GM18858 (cell line): Measurements from ENCODE around the gene PAM.

ENCODE experiments used
- ATAC-seq: cut with Tn5 transposase; IDR thresholded peaks from one replicate; pipeline ENCODE4 v1.9.1; 2021; ENCODE audit not compliant: unreplicated experiment

Gene PAM

DNA sequence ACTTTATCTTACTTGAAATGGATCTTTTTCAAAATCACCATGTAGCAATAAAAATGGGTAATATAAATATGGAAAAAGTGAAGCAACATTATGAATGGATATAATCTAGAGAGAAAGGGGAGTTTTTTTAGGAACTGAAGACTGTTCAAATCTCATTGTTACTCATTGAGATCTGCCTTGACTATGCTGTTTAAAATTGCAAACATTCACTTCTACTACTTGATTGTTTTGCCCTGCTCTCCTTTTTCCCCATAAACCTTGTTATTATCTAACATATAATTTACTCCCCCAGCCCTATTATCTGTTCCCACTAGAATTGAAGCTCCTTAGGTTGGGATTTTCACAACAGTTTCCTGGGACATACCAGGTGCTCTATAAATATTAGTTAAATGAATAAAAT is 22.0 kb downstream of the PAM start:
- no peak for ATAC-seq

DNA sequence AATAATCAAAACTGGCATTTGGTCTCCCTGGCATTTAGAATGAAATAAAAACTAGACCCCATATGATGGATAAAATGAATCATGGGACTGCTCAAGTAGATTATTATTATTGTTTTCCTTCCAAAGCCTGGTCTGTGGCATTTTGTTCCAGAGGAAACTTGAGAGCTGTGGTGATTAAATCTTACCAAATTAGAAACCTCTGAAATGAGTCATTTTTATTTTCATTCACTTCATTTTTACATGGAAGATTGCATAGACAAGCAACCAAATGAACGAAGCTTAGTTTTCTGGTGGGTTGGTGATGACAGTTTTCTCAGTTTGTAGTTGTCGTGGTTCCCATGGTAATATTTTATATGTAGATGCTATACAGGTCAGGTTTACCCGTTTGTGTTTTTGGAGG is 23.4 kb downstream of the PAM start:
- ATAC-seq = peak; percentile 59

DNA sequence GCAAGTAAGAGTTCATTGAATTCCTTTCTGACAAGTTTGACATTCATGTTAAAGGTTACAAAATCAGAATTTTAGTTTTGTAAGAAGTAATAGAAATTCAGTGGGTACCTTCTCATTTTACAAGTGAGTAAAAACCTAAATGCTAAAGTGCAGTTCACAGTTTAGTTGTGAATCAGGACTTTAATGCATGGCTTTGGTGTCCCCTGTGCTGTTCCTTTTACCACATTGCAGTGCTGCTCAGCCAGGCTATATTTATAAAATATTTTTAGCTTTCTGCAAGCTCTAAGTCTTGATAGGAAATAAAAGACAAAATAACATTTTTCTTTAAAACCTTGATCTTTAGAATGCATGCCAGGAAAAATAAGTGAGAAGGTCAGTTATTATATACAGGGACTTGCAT is 26.3 kb downstream of the PAM start:
- no peak for ATAC-seq

DNA sequence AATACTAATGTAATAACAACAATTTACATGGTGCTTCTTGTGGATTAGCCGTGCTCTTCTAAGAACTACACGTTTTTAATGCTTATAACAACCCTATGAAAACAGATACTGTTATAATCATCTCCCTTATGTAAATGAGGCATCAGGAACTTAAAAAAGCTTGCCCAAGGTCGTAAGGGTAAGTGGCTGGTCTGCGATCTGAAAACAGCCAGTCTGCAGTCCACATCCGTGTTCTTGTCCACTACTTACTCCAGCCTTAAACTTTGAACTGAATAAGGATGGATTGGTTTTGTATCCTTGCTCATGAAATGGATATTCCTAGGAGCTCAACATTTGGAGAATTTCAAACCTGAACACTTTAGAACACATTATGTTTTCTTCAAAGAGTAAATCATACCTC is 26.7 kb downstream of the PAM start:
- no peak for ATAC-seq

DNA sequence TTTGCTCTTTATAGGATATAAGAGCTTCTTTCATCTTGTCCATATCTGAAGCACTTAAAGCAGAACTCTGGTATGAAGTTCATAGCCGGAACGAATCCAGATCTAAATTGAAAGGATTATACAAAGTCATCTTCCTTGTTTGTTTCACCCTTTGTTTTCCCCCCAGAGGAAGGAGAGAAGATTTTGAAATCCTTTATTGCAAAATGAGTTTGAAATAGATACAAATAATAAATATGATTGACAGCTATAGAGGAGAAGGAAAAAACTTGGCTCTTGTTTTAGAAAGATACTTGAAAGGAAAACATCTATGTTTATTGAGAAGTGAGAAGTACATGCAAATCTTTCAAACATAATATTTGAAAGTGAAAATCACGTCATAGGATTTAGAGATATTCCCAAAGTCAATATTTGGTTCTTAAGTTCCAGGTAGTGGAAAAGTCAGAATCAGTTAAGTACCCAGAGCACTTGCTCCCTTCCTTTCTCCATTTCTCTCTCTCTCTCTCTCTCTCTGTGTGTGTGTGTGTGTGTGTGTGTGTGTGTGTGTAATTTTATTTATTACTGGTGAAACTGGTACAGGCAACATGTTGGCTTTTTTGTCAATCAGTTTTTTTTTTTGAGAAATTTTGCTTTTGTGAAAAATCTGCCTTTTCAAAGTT is 27.2 kb downstream of the PAM start:
- no peak for ATAC-seq

DNA sequence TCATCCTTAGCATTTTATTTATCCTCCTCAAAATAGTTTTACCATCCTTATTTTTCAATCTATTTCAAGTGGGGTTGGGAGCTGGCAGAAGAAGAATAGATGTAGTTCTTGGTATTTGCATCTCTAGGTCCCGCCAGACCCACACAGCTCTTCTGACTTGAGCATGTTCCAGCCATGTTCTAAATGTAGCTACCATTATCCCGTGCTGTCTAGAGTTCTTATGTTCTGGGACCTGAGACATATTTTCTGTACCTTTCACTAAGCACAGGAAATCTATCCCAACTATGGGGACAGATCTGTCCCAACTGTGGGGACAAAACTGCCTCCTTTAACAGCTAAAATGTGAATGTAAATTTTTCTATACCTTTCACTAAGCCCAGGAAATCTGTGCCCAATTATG is 32.0 kb downstream of the PAM start:
- ATAC-seq = no peak

DNA sequence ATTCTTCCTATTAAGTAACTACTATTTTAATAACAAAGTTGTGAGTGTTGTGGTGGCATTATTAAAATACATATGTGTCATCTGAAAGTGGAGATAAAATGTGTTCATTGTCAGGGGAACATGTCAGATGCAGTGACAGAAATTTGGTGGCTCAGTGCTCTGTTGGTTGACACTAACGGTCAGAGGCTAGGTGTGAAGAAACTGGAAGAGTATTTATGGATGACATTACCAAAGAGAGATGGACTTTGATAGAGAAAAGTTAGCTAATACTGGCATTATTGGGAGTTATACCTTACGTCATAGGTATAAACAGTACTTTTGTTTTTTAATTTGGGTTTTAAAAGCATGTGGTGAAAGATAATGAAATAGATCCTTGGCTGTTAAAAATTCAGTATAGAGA is 33.7 kb downstream of the PAM start:
- ATAC-seq = no peak

DNA sequence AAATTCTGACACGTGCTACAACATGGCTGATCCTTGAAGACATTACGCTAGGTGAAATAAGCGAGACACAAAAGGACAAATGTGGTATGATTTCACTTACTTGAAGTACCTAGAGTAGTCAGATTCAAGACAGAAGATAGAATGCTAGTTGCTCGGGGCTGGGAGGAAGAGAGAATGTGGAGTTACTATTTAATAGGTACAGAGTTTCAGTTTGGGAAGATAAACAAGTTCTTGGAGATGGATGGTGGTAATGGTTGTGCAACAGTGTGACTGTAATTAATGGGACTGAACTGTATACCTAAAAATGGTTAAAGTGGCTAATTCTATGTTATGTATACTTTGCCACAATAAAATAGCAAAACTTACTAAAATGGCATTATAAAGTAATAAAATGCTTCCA is 34.4 kb downstream of the PAM start:
- ATAC-seq = no peak

DNA sequence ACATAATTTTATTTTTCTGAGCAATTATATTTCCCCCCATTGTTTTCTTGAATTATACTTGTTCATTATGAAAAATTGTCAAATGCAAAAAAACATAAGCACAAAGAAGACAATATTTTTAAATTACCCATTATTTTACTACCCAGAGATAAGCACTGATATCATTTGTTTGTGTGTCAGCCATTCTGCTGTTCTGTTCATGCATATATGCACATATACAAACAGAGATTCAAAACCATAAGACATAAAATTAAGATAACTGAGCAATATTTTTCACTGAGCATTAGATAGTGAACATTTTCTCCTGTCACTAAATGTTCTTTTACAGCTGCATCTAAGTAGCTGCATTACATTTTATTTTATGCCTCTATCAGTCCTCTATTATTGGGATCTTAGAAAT is 35.6 kb downstream of the PAM start:
- ATAC-seq = no peak

DNA sequence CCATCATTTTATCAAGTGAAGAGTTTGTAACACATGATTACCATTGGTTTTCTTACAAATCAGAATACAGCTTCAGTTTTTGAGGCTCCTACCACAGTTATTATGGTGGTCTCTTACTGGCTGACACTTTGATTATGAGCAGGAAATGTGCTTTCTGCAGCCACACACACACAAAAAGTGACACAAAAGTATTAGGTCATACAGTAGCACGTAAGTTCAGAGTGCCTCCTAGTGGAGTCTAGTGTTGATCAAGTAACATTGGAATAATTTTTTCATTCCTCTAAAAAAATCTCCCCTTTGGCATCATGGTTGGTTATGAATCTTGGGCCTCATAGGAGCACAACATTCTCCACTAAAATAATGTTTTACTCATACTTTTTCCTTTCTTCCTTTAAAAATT is 37.6 kb downstream of the PAM start:
- ATAC-seq = no peak

DNA sequence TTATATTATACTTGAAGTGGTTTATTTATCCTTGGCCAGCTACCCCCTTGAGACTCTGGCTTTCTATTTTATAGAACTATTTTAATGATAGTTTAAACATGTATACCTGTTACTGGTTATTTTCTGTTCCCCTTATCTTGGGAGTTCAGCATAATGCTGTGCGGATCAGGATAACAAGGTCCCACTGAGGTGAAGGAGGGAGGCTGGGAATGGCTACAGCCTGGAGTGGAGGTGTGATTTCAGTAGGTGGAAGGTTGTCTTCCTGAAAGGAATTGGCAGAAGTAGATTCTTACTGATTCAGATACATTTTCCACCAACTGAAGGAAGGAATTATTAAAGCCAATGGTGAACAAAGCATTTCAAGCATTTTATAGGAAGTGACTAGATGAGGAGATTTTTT is 38.9 kb downstream of the PAM start:
- ATAC-seq = no peak

DNA sequence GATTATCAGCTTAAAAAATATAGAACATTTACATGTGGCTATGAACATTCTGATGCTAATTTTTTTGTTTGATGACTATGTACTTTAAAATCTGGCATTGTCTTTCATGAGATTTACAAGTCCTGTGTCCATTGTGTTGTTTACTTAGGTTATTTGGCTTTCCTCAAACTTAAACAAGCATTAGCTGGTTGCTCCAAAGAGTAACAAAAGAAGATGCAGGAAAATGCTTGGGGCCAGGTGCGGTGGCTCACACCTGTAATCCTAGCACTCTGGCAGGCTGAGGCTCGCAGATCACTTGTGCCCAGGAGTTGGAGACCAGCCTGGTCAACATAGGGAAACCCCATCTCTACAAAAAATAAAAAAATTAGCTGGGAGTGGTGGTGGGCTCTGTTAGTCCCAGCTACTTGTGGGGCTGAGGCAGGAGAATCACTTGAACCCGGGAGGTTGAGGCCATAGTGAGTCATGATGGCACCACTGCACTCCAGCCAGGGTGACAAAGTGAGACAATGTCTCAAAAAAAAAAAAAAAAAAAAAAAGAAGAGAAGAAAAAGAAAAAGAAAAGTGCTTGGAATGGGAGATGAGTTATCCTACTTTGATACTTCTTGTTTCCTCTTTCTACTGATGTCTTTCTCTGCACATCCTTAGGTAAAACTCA is 39.7 kb downstream of the PAM start:
- no peak for ATAC-seq

DNA sequence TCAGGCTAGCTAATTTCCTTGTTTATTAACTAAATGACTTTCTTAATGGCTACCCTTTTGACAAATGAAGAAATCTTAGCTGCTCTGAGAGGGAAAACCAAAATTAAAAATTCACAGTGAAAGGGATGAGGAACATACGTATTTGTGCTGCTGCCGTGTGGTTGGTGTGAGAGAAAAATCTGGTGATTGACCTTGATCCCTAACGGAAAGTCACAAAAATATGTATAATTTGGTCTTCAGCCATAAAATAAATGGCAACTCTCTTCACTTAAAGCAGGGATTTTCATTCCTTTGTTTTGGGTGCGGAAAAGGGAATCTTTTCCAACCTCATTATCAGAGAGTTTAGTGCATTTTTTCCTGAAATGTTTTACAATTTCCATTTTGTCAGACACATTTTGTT is 40.4 kb downstream of the PAM start:
- ATAC-seq = no peak

DNA sequence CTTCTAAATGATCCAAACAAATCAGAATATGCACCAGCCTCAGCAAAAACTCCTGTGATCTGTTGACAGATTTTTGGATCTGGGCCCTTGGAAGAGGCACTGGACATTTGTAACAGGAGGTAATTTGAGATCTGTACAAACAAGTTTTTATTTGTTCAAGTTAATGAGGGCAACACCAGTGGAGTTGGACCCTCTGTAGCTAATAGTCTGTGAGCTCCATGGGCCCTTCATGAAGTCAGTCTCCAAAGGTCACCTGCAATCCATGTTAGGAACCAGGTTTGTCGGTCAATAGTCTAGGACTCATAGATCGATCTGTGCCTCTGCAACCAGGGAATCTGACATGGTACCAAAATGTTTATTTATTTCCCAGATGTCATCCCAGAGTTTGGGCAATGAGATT is 40.9 kb downstream of the PAM start:
- ATAC-seq = no peak

DNA sequence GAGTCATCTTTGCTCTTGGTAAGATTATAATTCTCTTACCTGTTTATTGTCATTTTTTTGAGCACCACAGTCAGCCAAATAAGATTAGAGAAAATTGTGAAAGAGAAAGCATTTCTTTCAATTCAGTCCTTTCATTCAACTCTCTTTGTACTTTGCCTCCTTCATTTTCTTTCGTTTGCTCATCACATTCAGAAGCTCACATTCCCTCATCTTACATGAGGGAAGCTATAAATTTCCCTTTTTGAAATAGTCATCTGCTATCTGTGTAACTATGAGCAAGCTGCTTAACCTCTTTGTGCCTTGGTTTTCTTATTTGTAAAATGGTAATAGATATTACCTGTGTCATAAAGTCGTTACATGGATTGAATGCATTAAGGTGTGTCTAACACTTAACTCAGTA is 41.4 kb downstream of the PAM start:
- ATAC-seq = no peak

DNA sequence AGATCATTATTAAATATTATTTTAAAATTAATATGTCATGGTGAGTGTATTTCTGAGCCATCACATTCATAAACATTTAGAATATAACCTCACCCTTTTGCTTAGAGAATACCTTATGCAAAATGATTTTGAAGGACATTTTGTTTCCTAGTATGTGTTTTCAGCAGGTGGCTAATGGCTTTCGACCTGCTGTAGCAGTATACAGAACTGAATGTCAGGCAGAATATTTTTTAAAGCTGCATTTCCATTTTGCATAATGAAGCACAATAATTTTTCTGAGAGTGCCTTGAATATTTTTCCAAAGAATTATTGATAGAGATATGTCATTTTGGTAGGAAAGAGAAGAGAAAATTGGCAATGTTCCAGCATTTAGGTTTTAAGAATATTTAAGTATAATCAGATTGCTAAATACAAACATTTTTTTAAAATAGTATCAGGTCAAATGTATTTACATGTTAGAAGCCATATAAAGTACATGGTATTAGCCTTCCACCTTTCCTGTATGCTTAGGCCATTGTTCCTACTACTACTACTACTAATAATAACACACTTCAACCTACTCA is 42.3 kb downstream of the PAM start:
- ATAC-seq = no peak

DNA sequence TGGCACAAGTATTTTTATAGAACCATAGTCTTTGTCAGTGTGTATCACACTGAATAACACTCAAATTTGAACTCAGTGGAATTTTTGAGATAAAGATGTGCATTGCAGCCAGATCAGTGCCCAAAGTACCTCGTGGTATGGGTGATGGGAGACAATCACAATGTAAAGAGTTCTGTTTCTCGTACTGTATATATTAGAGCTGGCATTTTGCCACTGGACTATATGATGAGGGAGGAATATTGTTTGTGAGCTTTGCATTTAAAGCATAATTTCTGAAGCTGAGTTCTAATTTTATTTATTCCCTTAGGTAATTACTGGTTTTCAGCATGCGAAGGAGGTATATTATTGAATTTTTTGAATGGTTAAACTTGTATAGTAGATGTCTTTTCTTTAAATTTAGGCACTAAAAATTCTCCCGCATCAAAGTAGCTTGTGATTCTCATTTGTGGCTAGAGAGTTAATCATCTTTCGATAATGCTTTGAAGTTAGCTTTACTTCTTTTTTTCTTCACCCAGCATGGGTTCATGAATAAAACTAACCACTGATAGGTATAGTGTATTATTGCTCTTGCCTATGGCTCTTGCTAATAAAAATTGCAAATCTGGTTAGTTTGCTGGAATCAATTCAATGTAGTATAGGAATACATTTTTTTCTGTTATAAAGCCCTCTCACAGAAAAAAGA is 43.1 kb downstream of the PAM start:
- ATAC-seq = no peak

DNA sequence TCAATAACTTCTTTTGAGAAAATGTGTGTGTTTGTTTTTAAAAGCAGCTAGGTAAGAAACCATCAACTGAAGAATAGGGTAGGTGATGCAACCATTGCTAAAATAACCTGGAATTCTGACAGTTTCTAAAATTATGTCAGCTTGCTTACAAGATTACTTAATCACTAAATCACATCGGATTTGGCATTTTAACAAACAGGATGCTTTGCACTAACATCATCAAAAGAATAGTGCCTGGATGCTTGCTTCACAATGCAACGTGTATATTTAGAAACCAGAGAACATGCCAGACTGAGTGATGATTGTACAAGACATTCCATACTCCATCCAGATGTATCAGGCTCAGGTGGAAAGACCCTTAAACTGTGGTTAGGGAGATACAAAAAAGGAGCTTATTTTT is 43.9 kb downstream of the PAM start:
- no peak for ATAC-seq

DNA sequence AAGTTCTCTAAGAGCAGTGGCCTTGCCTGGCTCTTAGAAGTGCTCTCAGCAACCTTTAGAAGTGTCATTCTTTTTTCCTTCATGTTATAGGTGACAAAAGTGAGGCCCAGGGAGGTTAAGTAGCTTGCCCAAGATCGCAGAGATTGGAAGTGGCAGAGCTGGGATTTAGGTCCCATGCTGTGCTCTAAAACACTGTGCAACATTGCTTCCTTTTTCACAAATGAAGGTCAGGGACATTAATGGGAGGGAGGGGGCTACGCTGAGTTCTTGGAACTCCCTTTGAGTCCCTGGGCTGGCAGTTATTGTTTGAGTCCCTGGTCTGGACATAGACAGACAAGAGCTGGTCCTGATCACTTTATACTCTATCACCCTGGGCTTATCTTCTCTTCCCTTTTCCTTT is 45.3 kb downstream of the PAM start:
- ATAC-seq = no peak

DNA sequence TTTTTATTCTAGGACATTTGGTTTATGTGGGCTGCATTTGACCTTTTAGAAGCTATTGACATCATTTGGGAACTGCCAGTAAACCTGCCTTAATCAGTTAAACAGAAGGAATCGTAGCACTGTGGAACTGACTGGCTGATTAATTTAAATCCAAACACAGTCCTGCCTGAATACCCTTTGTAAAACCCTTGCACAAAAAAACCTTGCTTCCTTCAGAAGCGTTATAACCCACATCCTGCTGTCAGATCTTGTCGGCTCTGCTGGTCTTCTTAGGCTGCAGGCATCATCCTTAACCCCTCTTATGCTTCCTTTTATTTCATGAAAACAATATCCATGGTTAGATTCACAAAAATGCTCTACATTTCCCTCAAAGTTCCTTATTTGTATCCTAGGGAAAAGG is 46.3 kb downstream of the PAM start:
- peak; percentile 71 for ATAC-seq

DNA sequence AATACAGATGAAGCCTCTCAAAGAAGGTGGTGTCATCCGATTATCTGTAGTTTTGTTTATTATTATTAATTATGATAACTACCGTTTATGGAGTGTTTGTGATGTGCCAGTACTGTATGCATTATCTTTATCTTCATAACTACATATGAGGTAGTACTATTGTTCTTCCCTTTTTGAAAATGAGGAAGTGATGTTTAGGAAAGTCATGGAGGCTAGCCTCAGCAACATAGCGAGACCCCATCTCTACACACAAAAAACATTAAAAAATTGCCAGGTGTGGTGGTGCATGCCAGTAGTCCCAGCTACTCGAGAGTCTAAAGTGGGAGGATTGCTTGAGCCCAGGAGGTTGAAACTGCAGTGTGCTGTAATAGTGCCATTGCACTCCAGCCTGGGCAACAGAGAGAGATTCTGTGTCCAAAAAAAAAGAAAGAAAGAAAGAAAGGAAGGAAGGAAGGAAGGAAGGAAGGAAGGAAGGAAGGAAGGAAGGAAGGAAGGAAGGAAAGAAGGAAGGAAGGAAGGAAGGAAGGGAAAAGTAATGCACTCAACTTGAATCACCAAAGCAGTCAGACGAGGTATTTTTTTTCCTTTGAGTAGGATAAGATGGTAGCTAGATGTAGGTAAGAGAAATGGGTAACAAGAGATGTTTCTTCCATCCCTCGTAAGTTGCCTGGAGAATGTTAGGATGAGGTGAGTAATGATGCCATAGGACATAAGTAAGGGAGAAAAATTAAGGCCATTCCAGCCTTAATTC is 47.8 kb downstream of the PAM start:
- ATAC-seq = no peak
